GM19463 (cell line): ENCODE results near the gene MARK4.
"Not testable (repeated sequence)": the region's sequence is repeated elsewhere in the genome, so short reads cannot be mapped to it uniquely, and the experiment has no call there.

Source experiments
- ATAC-seq: cut with Tn5 transposase; IDR thresholded peaks from one replicate; pipeline ENCODE4 v1.9.1; 2021; ENCODE audit warnings: mild to moderate bottlenecking, moderate library complexity; ENCODE audit not compliant: unreplicated experiment

Gene MARK4

DNA sequence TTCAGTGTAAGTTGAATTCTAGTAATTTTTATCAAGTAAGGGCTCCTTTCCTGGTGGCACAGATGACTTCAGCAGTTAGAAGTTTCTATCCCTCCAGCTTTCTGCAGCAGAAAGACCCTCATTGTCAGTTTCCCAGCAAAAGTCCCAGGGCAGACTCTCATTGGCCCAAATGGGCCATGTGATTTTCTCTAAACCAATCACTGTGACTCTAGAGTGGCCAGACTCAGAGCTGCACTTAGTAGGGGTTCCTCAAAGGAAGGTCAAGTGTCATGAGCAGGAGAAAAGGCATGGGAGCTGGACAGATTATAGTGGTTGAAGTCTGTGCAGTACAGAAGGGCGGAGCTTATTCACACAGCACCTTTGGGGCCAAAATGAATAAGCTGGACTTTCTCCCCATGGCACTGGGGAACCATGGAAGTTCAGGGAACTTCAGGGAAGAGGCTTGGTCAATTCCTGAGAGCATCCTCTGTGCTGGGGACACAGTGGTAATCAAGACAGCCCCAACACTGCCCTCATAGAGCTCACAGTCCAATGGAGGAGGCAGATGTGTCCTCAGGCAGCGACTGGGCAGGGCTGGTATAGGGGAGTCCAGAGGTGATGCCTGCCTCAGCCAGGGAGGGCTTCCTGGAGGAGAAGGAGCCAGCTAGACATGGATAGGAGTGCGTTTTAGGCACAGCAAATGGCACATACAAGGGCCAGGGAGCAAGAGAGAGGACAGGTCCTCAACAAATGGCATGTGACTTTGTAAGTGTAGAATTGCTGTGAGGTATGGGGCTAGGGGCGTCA is 53.3 kb downstream of the MARK4 start:
- no peak for ATAC-seq

GRCh38 chr19:45305007-45305406 is 53.9 kb downstream of the MARK4 start:
- ATAC-seq, result no peak

- no peak for ATAC-seq
Measured at GRCh38 chr19:45305421-45305820, 54.4 kb downstream of the MARK4 start.

- no peak for ATAC-seq
Measured at GRCh38 chr19:45306040-45306439, 55.0 kb downstream of the MARK4 start.

DNA sequence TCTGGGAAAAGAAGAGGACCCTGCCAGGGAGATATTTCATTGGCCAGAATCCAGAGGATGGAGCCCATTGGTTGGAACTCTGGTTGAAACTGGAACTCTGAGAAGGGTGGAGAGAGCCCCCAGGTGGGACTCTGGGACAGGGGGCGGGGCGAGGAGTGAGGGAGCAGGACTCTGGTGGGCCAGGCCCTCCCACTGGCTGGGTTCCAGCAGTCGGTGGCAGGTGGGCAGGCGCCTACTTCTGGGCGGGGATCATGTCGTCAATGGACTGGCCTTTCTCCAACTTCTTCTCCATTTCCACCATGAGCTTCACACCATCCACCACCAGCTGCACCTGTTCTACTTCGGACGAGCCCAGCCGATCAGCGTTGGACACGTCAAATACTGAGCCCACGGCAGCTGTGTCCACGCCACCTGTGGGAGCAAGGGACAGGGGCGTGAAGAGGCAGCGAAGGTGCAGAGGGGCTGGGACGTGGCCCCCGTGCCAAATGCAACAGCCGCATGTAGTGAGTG is 55.5 kb downstream of the MARK4 start:
- no peak for ATAC-seq

DNA sequence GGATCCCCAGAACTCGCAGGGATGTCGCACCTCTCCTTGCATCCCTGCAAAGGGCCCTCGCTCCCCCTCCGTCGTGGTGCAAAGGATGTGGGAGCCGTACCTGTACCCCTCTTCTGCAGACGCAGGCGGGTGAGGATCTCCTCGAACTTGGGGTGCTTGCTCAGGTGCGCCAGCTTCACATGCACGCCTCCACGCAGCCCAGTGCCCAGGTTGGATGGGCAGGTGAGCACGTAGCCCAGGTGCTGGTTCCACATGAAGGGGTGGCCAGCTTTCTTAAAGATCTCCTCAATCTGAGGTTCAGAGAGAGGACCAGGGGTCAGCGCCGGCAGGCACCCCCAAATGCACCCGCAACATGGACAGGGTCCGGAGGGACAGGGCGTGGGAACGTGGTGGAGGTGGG is 56.3 kb downstream of the MARK4 start:
- ATAC-seq, result no peak

GRCh38 chr19:45309322-45309721 is 58.3 kb downstream of the MARK4 start:
- ATAC-seq, result not testable (repeated sequence)

DNA sequence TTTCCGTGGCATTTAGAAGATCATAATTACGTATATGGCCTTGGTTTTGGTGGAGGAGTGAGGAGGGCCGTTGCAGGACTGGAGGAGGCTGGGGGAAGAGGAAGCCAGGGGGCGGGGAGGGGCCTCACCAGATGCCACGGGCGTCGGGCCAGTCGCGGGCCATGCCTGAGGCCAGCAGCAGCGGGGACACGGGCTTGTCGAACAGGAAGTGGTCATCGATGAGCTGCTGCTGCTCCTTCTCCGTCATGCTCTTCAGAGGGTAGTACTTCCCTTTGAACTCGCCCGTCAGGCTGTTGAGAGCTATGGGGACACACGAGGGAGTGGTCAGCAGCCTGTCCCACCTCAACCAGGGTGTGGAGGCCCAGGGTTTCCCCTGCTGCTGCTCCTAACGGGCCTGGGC is 60.5 kb downstream of the MARK4 start:
- ATAC-seq, result no peak

DNA sequence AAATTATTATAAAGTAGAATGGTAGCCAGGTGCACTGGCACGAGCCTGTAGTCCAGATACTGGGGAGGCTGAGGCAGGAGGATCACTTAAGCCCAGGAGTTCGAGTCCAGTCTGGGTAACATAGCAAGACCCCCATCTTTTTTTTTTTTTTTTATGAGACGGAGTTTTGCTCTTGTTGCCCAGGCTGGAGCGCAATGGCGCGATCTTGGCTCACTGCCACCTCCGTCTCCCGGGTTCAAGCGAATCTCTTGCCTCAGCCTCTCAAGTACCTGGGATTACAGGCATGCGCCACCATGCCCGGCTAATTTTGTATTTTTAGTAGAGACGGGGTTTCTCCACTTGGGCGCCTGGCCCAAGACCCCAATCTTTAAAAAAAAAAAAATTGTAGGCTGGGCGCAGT is 61.2 kb downstream of the MARK4 start:
- not testable (repeated sequence) for ATAC-seq

DNA sequence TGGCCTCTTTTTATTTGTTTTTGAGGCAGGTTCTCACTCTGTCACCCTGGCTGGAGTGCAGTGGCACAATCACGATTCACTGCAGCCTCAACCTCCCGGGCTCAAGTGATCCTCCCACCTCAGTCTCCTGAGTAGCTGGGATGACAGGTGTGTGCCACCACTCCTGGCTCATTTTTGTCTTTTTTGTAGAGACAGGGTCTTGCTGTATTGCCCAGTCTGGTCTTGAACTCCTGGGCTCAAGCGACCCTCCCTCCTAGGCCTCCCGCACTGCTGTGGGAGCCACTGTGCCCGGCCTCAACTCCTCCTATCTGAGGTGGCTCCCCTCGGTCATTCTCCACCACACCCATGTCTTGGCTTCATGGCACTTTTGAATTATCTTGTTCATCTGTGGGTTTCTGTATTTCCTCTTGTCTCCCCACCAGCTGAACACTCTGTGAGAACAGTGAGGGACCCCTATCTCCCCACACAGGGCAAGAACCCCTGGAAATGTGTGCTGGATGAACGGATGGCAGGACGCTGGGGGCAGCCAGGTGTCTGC is 63.7 kb downstream of the MARK4 start:
- ATAC-seq, result no peak

DNA sequence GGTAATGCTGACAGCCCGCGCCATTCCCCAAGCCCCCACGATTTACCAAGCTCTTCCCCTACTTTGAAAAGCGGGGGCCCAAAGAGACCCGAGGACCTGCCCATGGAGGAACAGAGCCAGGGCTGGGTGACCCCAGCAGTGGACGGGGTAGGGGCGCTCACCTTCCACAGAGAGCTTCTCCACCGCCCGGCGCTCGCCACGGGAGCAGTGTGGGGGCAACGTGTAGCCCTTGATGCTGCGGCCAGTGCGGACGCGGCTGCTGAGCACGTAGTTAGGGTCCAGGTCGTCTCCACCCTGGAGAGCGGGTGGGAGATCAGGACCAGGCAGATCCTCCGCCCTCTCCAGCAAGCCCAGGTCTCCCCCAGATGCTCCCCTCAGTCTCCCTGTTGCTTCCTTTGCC is 64.2 kb downstream of the MARK4 start:
- no peak for ATAC-seq

DNA sequence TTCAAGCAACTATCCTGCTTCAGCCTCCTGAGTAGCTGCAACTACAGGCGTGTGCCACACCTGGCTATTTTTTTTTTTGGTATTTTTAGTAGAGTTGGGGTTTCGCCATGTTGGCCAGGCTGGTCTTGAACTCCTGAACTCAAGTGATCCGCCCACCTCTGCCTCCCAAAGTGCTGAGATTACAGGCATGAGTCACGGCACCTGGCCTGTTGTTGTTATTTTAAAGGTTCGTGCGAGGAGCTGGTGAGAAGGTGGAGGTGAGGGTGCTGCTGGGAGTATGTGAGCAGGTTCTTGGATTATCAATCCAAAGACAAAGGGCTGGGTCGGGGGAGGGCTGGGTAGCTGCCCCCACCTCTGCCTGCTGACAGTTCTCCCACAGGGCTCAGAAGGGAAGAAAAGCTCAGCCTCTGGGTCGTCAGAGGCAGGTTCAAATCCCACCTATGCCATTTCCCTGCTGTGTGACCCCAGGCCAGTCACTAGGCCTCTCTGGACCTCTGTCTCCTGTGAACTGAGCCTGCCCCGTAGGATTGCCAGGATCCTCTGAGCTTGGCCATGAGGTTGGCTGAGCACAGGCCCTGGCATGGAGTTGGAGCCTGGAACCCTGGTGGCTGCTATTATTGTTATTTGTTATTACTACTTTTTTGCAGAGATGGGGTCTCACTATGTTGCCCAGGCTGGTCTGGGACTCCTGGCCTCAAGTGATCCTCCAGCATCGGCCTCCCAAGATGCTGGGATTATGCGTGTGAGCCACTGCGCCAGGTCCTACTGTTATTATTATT is 70.1 kb downstream of the MARK4 start:
- no peak for ATAC-seq

DNA sequence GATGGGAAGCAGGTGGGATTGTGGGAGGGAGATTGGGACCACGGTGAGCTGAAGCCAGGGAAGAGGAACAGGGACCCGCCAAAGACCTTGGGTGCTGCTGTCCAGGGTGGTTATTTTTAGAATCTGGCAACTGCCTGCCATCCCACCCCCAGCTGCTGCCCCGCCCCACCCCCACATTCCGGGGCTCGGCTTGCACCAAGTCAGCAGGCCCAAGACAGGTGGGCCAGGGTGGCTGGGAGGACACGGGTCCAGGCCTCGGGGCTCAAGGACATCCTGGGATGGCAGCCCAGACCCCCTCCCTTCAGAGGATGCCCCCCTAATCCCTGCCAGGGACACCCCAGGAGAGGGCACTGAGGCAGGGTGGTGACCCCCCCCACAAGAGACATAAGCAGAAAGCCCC is 70.8 kb downstream of the MARK4 start:
- no peak for ATAC-seq

DNA sequence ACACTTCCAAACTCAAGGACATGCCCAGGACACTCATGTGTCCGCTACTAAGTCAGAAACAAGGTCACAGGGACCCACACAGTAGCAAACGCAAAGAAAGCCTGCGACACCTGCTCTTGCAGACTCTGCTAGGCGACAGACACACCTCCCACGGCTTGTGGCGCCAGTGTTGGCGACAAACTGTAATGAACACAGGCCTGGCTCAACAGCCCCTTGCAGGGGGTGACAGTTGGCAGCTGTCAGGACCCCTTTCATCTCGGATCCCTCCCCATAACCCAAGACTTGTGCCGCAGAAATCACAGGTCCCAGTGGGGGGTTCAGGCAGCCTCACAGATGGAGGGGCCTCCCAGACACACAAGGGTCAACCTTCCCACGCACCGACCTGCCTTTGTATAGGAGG is 71.2 kb downstream of the MARK4 start:
- no peak for ATAC-seq

DNA sequence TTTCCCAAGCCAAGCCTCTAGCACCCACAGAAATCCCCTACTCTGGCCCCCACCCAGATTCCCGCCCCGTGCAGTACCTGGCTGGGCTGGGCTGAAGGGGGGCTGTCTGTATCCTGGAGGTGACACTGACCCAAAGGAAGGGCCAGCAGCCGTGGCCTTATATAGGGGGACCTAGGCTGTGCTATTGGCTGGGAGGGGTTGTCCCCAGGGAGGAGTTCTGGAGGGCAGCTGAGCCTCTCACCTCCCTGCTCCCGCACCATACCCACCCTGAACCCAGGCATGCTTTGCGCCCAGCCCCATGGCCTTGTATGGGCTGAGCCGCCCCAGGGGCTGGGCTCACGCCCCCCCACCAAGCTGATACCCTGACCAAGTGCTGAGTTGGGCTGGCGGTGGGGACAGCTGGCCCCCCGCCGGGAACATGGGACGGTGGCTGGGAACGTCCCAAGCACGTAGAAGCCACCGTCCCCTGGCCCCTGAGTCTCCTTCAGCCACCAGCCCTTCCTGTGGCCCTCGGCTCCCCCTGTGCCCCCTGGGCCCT is 71.7 kb downstream of the MARK4 start, which contains the start of gene CKM:
Gene CKM, minus strand, starts transcription at position 132 of the 538 bp plus-strand sequence. CDS start 3,162 bp downstream, outside the sequence.
- no peak for ATAC-seq

DNA sequence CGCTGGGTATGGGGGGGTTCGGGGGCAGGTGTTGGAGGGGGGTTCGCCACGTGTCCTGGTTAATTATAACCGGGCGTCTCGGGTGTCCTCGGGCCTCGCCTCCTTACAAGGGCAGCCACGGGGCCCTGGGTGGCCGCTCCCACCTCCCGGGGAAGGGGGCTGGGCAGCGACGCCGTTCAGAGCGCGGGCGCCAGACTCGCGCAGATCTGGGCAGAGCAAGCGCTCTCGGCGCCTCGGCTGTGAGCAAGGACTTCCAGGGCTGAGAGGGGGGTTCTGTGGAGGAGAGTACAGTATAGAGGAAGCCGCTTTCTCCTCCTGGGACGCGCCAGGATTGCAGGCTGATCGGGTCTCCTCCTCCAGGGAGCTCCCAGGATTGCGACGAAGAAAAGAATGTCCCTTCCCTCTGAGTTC is 72.6 kb downstream of the MARK4 start:
- no peak for ATAC-seq

DNA sequence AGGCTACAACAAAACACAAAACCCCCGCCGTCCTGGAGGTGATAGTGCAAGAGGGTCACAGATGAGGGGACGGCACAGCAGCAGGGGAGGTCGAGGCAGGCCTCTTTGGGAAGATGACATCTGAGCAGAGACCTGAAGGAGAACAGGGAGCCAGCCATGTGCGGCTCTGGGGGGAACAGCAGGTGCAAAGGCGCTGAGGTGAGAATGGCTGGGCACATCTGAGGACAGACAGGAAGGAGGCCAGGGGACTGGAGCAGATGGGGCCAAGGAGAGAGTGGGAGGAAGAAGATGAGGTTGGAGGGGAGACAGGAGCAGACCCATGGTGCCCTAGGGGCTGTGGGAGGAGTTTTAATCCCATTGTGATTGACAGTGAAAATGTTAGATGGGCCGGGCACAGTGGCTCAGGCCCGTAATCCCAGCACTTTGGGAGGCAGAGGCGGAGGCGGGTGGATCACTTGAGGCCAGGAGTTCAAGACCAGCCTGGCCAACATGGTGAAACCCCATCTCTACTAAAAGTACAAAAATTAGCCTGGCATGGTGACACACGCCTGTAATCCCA is 73.4 kb downstream of the MARK4 start:
- no peak for ATAC-seq

DNA sequence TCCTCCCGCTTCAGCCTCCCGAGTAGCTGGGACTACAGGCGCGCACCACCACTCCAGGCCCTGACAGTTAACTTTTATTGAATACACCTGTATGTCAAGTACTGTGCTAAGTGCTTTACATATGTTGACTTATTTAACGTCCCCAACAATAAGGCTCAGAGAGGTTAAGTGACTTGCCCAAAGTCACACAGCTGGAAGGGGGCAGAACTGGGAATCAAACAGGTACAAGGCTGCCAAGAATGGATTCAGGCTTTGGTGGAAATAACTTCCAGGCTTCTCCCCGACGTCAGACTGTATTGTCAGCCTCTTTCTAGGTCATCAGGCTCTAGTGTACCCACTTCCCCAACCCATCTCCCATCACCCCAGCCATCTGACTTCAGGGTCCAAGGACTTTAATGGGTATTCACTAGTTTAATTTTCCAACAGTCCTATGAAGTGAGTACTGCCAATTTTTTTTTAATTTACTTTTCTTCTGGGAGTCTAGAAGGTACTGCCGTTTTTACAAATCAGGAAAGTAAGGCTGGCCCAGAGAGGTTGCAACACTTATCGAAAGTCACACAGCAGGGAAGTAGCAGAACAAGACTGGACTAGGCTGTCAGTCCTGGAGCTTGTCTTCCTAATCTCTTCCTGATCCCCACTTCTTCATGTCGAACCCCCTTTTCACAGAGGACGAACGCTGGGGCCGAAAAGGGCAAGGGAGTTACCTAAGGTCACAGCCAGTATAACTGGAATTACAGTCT is 76.5 kb downstream of the MARK4 start:
- no peak for ATAC-seq

- ATAC-seq, result no peak
Measured at GRCh38 chr19:45331411-45331810, 80.3 kb downstream of the MARK4 start.

DNA sequence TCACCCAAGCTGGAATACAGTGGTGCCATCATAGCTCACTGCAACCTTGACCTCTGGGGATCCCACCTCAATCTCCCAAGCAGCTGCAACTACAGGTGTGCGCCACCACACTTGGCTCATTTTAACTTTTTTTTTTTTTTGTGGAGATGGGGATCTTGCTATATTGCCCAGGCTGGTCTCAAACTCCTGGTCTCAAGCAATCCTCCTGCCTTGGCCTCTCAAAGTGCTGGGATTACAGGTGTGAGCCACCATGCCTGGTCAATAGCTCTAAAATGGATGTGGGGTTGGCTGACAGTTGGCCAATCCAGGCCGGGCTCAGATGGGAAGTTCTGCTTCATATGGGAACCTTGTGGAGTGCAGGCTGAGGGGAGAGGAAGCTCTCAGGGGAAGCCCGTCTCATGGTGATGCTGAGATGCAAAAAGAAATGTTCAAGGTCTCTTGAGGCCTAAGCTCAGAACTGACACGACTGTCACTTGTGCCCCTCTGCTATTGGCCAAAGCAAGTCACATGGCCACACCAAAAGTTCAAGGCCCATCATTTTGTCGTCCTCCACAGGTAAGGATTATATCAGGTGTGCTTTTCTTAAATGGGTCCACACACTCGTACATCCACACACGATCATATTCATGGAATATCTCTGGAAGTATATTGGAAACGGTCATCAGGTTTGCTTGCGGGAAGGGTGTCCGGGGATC is 82.7 kb downstream of the MARK4 start:
- ATAC-seq, result no peak
